ENCODE results near the gene STK32B.
"Not testable (repeated sequence)": the region's sequence is repeated elsewhere in the genome, so short reads cannot be mapped to it uniquely, and the experiment has no call there.

Gene STK32B

GRCh38 chr4:5218376-5219069 is 167.2 kb downstream of the STK32B start:
- DNase-seq (ENCODE audit: low read depth in 1 of 2, low spot score in 1 of 2) = no peak
- no peak for TF ChIP-seq JUND (IDR thresholded peaks at IDR 0.05; ENCODE audit: low read depth)
- in situ Hi-C loops (cut with HindIII; ENCODE audit: low pct_unique_long_range_greater_than_20kb, low sequenced_read_pairs) = no loop called here

DNA sequence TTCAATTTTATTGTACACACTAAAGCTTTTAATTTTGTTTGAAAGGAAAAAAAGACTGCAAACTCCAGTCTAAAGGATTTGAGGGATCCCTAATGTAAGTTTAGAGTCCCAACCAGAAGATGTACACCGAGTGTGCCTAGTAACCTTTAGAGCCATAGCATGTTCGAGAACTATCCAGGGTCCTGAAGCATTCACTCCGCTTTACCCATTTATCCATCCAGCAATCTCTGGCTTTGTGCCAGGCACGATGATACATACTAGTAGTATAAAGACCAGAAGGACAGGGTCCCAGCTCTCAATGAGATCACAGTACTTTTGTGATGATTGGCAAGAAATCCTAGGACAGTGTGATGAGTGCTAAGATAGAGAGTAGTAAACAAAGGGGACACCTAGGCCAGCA is 168.7 kb downstream of the STK32B start:
- DNase-seq (ENCODE audit: low read depth in 1 of 2, low spot score in 1 of 2) = peak; percentile 26 to 69
- in situ Hi-C loops (cut with HindIII; ENCODE audit: low pct_unique_long_range_greater_than_20kb, low sequenced_read_pairs) = no loop called here
- TF ChIP-seq JUND (IDR thresholded peaks at IDR 0.05; ENCODE audit: low read depth) = no peak

DNA sequence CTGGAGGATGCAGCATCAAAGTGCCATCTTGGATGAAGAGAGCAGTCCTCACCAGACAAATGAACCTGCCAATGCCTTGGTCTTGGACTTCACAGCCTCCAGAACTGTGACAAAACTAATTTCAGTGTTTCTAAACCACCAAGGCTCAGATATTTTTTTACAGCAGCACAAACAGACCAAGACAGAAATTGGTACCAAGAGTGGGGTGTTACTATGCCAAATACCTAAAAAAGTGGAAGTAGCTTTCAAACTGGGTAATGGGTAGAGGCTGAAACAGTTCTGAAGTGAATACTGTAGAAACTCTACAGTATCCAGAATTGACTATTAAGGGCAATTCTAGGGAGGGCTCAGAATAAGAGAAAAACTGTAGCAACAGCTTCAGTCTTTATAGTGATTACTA is 170.8 kb downstream of the STK32B start:
- no peak for DNase-seq (ENCODE audit: low read depth in 1 of 2, low spot score in 1 of 2)
- TF ChIP-seq JUND (IDR thresholded peaks at IDR 0.05; ENCODE audit: low read depth) = no peak
- in situ Hi-C loops (cut with HindIII; ENCODE audit: low pct_unique_long_range_greater_than_20kb, low sequenced_read_pairs) = no loop called here

DNA sequence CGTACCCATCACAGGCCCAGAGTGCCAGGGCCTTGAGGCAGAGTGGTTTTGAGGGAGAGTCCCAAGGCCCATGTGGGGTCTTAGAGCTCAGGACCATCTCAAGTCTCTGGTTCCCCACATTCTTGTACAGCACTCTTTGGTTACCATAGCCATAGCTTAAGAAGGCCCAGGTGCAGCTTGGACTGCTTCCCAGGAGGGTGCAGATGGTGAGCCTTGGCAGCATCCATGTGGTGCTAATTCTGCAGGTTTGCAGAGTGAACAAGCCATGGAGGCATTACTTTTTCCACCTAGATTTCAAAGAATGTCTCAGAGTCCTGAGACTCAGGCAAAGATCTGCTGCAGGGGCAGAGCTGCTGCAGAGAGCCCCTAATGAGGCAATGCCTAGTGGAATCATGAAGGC is 171.7 kb downstream of the STK32B start:
- DNase-seq (ENCODE audit: low read depth in 1 of 2, low spot score in 1 of 2) = no peak
- no peak for TF ChIP-seq JUND (IDR thresholded peaks at IDR 0.05; ENCODE audit: low read depth)
- in situ Hi-C loops (cut with HindIII; ENCODE audit: low pct_unique_long_range_greater_than_20kb, low sequenced_read_pairs) = no loop called here

GRCh38 chr4:5224340-5224739 is 173.1 kb downstream of the STK32B start:
- in situ Hi-C loops (cut with HindIII; ENCODE audit: low pct_unique_long_range_greater_than_20kb, low sequenced_read_pairs) = no loop called here
- no peak for DNase-seq (ENCODE audit: low read depth in 1 of 2, low spot score in 1 of 2)
- no peak for TF ChIP-seq JUND (IDR thresholded peaks at IDR 0.05; ENCODE audit: low read depth)

DNA sequence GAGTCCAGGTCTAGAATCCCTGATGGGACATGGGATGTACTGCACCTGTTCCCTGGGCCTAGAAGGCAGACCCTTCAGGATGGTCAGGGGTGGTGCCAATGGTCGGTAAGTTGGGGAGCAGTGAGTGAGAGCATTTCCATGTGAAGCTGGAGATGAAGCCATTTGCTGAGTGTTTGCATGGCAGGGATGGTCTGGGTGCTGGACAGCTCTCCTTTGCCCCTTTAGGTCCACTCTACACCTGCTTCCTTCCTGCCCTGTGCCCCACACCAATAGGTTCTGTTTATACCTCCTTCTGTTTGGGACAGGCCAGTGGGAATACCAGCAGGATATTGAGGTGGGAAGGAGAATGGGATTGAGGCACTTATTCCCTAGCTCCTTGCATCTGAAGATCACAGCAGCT is 181.3 kb downstream of the STK32B start:
- in situ Hi-C loops (cut with HindIII; ENCODE audit: low pct_unique_long_range_greater_than_20kb, low sequenced_read_pairs) = no loop called here
- no peak for TF ChIP-seq JUND (IDR thresholded peaks at IDR 0.05; ENCODE audit: low read depth)
- DNase-seq (ENCODE audit: low read depth in 1 of 2, low spot score in 1 of 2) = no peak

- in situ Hi-C loops (cut with HindIII; ENCODE audit: low pct_unique_long_range_greater_than_20kb, low sequenced_read_pairs) = no loop called here
- no peak for DNase-seq (ENCODE audit: low read depth in 1 of 2, low spot score in 1 of 2)
These were observed 185.9 kb downstream of the STK32B start for GRCh38 chr4:5237086-5237660.

GRCh38 chr4:5238173-5238572 is 186.9 kb downstream of the STK32B start:
- no peak for DNase-seq (ENCODE audit: low read depth in 1 of 2, low spot score in 1 of 2)
- in situ Hi-C loops (cut with HindIII; ENCODE audit: low pct_unique_long_range_greater_than_20kb, low sequenced_read_pairs) = no loop called here
- TF ChIP-seq JUND (IDR thresholded peaks at IDR 0.05; ENCODE audit: low read depth) = no peak

More at GRCh38 chr4:5237086-5237660, 185.9 kb downstream of the STK32B start:
- TF ChIP-seq JUND (IDR thresholded peaks at IDR 0.05; ENCODE audit: low read depth) = no peak

DNA sequence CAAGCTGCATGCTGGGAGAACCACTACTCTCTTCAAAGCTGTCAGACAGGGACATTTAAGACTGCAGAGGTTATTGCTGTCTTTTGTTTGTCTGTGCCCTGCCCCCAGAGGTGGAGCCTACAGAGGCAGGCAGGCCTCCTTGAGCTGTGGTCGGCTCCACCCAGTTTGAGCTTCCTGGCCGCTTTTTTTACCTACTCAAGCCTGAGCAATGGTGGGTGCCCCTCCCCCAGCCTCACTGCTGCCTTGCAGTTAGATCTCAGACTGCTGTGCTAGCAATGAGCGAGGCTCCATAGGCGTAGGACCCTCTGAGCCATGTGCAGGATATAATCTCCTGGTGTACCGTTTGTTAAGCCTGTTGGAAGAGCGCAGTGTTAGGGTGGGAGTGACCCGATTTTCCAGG is 195.8 kb downstream of the STK32B start:
- DNase-seq (ENCODE audit: low read depth in 1 of 2, low spot score in 1 of 2); in situ Hi-C loops (cut with HindIII; ENCODE audit: low pct_unique_long_range_greater_than_20kb, low sequenced_read_pairs): not testable (repeated sequence)

GRCh38 chr4:5247735-5248134 is 196.5 kb downstream of the STK32B start:
- in situ Hi-C loops (cut with HindIII; ENCODE audit: low pct_unique_long_range_greater_than_20kb, low sequenced_read_pairs) = no loop called here
- no peak for DNase-seq (ENCODE audit: low read depth in 1 of 2, low spot score in 1 of 2)
- no peak for TF ChIP-seq JUND (IDR thresholded peaks at IDR 0.05; ENCODE audit: low read depth)

DNA sequence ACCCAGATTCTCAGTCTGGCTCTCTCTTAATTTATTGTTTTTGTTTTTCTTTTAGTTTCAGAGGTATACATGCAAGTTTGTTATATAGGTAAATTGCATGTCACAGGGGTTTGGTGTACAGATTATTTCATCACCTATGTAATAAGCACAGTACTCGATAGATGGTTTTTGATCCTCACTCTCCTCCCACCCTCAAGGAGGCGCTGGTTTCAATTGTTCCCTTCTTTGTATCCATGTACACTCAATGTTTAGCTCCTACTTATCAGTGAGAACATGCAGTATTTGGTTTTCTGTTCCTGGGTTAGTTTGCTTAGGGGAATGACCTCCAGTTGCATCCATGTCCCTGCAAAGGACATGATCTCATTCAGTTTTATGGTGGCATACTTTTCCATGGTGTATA is 198.4 kb downstream of the STK32B start:
- in situ Hi-C loops (cut with HindIII; ENCODE audit: low pct_unique_long_range_greater_than_20kb, low sequenced_read_pairs) = no loop called here
- no peak for DNase-seq (ENCODE audit: low read depth in 1 of 2, low spot score in 1 of 2)
- no peak for TF ChIP-seq JUND (IDR thresholded peaks at IDR 0.05; ENCODE audit: low read depth)

- DNase-seq (ENCODE audit: low read depth in 1 of 2, low spot score in 1 of 2); in situ Hi-C loops (cut with HindIII; ENCODE audit: low pct_unique_long_range_greater_than_20kb, low sequenced_read_pairs): not testable (repeated sequence)
These were observed 199.3 kb downstream of the STK32B start for GRCh38 chr4:5250536-5250935.

GRCh38 chr4:5256421-5256820 is 205.1 kb downstream of the STK32B start:
- DNase-seq (ENCODE audit: low read depth in 1 of 2, low spot score in 1 of 2) = no peak
- in situ Hi-C loops (cut with HindIII; ENCODE audit: low pct_unique_long_range_greater_than_20kb, low sequenced_read_pairs) = no loop called here
- no peak for TF ChIP-seq JUND (IDR thresholded peaks at IDR 0.05; ENCODE audit: low read depth)

DNA sequence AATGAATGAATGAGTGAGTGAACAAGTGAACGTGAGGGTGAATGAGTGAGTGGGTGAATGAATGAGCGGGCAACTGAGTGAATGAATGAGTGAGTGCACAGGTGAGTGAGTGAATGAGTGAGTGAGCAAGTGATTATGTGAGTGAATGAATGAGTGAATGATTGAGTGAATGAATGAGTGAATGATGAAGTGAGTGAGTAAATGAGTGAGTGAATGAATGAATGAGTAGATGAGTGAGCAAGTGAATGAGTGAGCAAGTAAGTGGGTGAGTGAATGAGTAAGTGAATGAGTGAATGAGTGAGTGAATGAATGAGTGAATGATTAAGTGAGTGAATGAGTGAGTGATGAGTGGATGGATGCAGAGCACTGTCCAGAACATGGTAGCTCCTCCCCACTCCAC is 205.8 kb downstream of the STK32B start:
- no peak for DNase-seq (ENCODE audit: low read depth in 1 of 2, low spot score in 1 of 2)
- no peak for TF ChIP-seq JUND (IDR thresholded peaks at IDR 0.05; ENCODE audit: low read depth)
- in situ Hi-C loops (cut with HindIII; ENCODE audit: low pct_unique_long_range_greater_than_20kb, low sequenced_read_pairs) = no loop called here
